Measurements from ENCODE around the gene PLOD1.

The PLOD1 gene

DNA sequence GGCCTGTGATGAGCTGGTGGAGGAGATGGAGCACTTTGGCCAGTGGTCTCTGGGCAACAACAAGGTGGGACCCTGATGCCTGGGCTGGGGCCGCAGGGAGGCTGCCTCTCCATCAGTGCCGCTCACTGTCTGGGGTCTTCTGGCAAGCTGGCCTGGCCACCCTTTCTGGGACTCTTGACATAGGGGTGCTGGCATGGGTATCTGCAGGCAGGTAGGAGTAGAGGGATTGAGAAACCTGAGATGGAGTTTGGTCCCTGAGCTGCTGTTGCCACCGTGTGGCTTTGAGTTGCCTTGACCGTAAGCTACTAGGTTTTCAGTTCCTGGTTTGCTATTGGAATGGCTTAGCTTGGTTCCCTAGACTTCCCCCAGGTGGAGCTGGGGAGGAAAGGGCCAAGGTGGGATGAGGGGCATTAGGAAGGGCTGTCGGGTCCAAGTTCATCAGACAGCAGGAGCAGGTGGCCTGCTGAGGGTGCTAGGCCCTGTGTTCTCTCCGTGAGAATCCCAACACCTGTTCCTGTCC, 32.6 kb downstream of the PLOD1 start:
- TF ChIP-seq ZNF565 (CRISPR knock-in tag; conservative IDR thresholded peaks at IDR 0.05; ENCODE audit: low read depth) (no peak), CREB5 (CRISPR knock-in tag; IDR thresholded peaks at IDR 0.05; ENCODE audit: low read depth) (no peak), OSR1 (CRISPR knock-in tag; IDR thresholded peaks at IDR 0.05) (no peak), ZFP3 (CRISPR knock-in tag; IDR thresholded peaks at IDR 0.05) (no peak), POU6F1 (CRISPR knock-in tag; IDR thresholded peaks at IDR 0.05; ENCODE audit: borderline replicate concordance, low read depth) (no peak), PPARA (CRISPR knock-in tag; IDR thresholded peaks at IDR 0.05; ENCODE audit: borderline replicate concordance) (no peak), ESRRG (CRISPR knock-in tag; IDR thresholded peaks at IDR 0.05) (no peak), TCF4 (CRISPR knock-in tag; IDR thresholded peaks at IDR 0.05; ENCODE audit: borderline replicate concordance) (no peak), TOX (CRISPR knock-in tag; IDR thresholded peaks at IDR 0.05; ENCODE audit: borderline replicate concordance) (no peak), ZC3H10 (CRISPR knock-in tag; IDR thresholded peaks at IDR 0.05) (no peak), SNAI2 (CRISPR knock-in tag; IDR thresholded peaks at IDR 0.05) (no peak), ZFP30 (CRISPR knock-in tag; IDR thresholded peaks at IDR 0.05) (no peak), CSDC2 (CRISPR knock-in tag; IDR thresholded peaks at IDR 0.05) (no peak), ZNF8 (CRISPR knock-in tag; IDR thresholded peaks at IDR 0.05) (no peak), ARNTL (CRISPR knock-in tag; IDR thresholded peaks at IDR 0.05; ENCODE audit: borderline replicate concordance, low read depth) (no peak), RARB (CRISPR knock-in tag; IDR thresholded peaks at IDR 0.05) (no peak), ZNF70 (CRISPR knock-in tag; IDR thresholded peaks at IDR 0.05) (no peak), BACH2 (CRISPR knock-in tag; IDR thresholded peaks at IDR 0.05; ENCODE audit: borderline replicate concordance) (no peak)
- TF ChIP-seq, protein P1, sequence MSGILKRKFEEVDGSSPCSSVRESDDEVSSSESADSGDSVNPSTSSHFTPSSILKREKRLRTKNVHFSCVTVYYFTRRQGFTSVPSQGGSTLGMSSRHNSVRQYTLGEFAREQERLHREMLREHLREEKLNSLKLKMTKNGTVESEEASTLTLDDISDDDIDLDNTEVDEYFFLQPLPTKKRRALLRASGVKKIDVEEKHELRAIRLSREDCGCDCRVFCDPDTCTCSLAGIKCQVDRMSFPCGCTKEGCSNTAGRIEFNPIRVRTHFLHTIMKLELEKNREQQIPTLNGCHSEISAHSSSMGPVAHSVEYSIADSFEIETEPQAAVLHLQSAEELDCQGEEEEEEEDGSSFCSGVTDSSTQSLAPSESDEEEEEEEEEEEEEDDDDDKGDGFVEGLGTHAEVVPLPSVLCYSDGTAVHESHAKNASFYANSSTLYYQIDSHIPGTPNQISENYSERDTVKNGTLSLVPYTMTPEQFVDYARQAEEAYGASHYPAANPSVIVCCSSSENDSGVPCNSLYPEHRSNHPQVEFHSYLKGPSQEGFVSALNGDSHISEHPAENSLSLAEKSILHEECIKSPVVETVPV (CRISPR knock-in tag; IDR thresholded peaks at IDR 0.05) = no peak
- TF ChIP-seq, protein P2, sequence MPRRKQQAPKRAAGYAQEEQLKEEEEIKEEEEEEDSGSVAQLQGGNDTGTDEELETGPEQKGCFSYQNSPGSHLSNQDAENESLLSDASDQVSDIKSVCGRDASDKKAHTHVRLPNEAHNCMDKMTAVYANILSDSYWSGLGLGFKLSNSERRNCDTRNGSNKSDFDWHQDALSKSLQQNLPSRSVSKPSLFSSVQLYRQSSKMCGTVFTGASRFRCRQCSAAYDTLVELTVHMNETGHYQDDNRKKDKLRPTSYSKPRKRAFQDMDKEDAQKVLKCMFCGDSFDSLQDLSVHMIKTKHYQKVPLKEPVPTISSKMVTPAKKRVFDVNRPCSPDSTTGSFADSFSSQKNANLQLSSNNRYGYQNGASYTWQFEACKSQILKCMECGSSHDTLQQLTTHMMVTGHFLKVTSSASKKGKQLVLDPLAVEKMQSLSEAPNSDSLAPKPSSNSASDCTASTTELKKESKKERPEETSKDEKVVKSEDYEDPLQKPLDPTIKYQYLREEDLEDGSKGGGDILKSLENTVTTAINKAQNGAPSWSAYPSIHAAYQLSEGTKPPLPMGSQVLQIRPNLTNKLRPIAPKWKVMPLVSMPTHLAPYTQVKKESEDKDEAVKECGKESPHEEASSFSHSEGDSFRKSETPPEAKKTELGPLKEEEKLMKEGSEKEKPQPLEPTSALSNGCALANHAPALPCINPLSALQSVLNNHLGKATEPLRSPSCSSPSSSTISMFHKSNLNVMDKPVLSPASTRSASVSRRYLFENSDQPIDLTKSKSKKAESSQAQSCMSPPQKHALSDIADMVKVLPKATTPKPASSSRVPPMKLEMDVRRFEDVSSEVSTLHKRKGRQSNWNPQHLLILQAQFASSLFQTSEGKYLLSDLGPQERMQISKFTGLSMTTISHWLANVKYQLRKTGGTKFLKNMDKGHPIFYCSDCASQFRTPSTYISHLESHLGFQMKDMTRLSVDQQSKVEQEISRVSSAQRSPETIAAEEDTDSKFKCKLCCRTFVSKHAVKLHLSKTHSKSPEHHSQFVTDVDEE (CRISPR knock-in tag; IDR thresholded peaks at IDR 0.05) = no peak
- ATAC-seq = peak; percentile 85

- TF ChIP-seq BACH2 (CRISPR knock-in tag; IDR thresholded peaks at IDR 0.05; ENCODE audit: borderline replicate concordance) (no peak), ZNF8 (CRISPR knock-in tag; IDR thresholded peaks at IDR 0.05) (no peak), ZFP30 (CRISPR knock-in tag; IDR thresholded peaks at IDR 0.05) (no peak), POU6F1 (CRISPR knock-in tag; IDR thresholded peaks at IDR 0.05; ENCODE audit: borderline replicate concordance, low read depth) (no peak), ARNTL (CRISPR knock-in tag; IDR thresholded peaks at IDR 0.05; ENCODE audit: borderline replicate concordance, low read depth) (no peak), TCF4 (CRISPR knock-in tag; IDR thresholded peaks at IDR 0.05; ENCODE audit: borderline replicate concordance) (no peak), ESRRG (CRISPR knock-in tag; IDR thresholded peaks at IDR 0.05) (no peak), TOX (CRISPR knock-in tag; IDR thresholded peaks at IDR 0.05; ENCODE audit: borderline replicate concordance) (no peak), CREB5 (CRISPR knock-in tag; IDR thresholded peaks at IDR 0.05; ENCODE audit: low read depth) (no peak), ZNF70 (CRISPR knock-in tag; IDR thresholded peaks at IDR 0.05) (no peak), SNAI2 (CRISPR knock-in tag; IDR thresholded peaks at IDR 0.05) (no peak), GLIS3 (CRISPR knock-in tag; IDR thresholded peaks at IDR 0.05) (no peak), PPARA (CRISPR knock-in tag; IDR thresholded peaks at IDR 0.05; ENCODE audit: borderline replicate concordance) (no peak), CSDC2 (CRISPR knock-in tag; IDR thresholded peaks at IDR 0.05) (no peak), ZC3H10 (CRISPR knock-in tag; IDR thresholded peaks at IDR 0.05) (no peak), OSR1 (CRISPR knock-in tag; IDR thresholded peaks at IDR 0.05) (no peak), RARB (CRISPR knock-in tag; IDR thresholded peaks at IDR 0.05) (no peak)
- TF ChIP-seq, protein P1 (CRISPR knock-in tag; IDR thresholded peaks at IDR 0.05) = no peak
- no peak for ATAC-seq
Observed at GRCh38 chr1:11970441-11971185, 36.1 kb downstream of the PLOD1 start.

Data from SK-N-SH treated with all-trans-retinoic acid at 6 μM for 48 hours (cell line).